DOHH2 (cell line): Measurements from ENCODE around the gene AK8.

Experiments
- EZH2phosphoT487 ChIP-seq: fragments of 200-600 bp; sonication (generic); IDR thresholded peaks from 2 replicates; pipeline ENCODE4 v1.6.1; 2017; ENCODE audit warnings: borderline replicate concordance, mild to moderate bottlenecking, antibody characterized with exemption, low read length, moderate library complexity, mixed read lengths
- TF ChIP-seq, protein P1 (sequence below): fragments of 200-600 bp; sonication (generic); IDR thresholded peaks from one replicate; pipeline ENCODE4 v1.5.1; 2014; ENCODE audit warnings: antibody characterized with exemption, mild to moderate bottlenecking, low read depth, low read length; ENCODE audit not compliant: poor library complexity, severe bottlenecking

- TF ChIP-seq, protein P1, sequence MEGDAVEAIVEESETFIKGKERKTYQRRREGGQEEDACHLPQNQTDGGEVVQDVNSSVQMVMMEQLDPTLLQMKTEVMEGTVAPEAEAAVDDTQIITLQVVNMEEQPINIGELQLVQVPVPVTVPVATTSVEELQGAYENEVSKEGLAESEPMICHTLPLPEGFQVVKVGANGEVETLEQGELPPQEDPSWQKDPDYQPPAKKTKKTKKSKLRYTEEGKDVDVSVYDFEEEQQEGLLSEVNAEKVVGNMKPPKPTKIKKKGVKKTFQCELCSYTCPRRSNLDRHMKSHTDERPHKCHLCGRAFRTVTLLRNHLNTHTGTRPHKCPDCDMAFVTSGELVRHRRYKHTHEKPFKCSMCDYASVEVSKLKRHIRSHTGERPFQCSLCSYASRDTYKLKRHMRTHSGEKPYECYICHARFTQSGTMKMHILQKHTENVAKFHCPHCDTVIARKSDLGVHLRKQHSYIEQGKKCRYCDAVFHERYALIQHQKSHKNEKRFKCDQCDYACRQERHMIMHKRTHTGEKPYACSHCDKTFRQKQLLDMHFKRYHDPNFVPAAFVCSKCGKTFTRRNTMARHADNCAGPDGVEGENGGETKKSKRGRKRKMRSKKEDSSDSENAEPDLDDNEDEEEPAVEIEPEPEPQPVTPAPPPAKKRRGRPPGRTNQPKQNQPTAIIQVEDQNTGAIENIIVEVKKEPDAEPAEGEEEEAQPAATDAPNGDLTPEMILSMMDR = no peak
- TF ChIP-seq EZH2phosphoT487 = no peak
Observed at GRCh38 chr9:132826621-132827365, 51.3 kb downstream of the AK8 start.
